Upper lobe of left lung (tissue), 4 donors: Measurements from ENCODE around the gene PADI4.

Experiments
- EP300 ChIP-seq, 4 donors: sonication (generic); formaldehyde crosslinking; IDR thresholded peaks; one replicate each; pipeline ENCODE4 v1.5.1; 2017; ENCODE audit warnings: antibody characterized with exemption in 4 of 4, control low read depth in 2 of 4
- POLR2AphosphoS5 ChIP-seq, 2 donors: sonication (generic); formaldehyde crosslinking; IDR thresholded peaks; one replicate each; pipeline ENCODE4 v1.5.1; 2017; ENCODE audit warnings: antibody characterized with exemption in 2 of 2
- TF ChIP-seq, protein P1 (sequence below), 6 experiments: fragments of 450-650 bp in 4 of 6; fragments of 200-600 bp in 2 of 6; sonication (generic) in 2 of 6; IDR thresholded peaks; one replicate each; pipeline ENCODE4 v1.5.1; 2016 to 2019; ENCODE audit warnings: antibody characterized with exemption in 6 of 6

GRCh38 chr1:17348593-17349234, 40.7 kb downstream of the PADI4 start:
- TF ChIP-seq EP300 (IDR thresholded peaks at IDR 0.05): no peak
- no peak for TF ChIP-seq POLR2AphosphoS5 (IDR thresholded peaks at IDR 0.05)
- TF ChIP-seq, protein P1, sequence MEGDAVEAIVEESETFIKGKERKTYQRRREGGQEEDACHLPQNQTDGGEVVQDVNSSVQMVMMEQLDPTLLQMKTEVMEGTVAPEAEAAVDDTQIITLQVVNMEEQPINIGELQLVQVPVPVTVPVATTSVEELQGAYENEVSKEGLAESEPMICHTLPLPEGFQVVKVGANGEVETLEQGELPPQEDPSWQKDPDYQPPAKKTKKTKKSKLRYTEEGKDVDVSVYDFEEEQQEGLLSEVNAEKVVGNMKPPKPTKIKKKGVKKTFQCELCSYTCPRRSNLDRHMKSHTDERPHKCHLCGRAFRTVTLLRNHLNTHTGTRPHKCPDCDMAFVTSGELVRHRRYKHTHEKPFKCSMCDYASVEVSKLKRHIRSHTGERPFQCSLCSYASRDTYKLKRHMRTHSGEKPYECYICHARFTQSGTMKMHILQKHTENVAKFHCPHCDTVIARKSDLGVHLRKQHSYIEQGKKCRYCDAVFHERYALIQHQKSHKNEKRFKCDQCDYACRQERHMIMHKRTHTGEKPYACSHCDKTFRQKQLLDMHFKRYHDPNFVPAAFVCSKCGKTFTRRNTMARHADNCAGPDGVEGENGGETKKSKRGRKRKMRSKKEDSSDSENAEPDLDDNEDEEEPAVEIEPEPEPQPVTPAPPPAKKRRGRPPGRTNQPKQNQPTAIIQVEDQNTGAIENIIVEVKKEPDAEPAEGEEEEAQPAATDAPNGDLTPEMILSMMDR (IDR thresholded peaks at IDR 0.05): no peak
